Lower lobe of right lung (tissue), 2 donors: ENCODE data around the gene ABCC3. TPM values are rescaled to one million over a fixed set of nuclear protein-coding genes. Genes with fewer than 3 reads are reported as not detected.

Experiments
- ATAC-seq, 2 donors: fragments of 200-7000 bp; cut with Tn5 transposase; one replicate each; pipeline ENCODE4 v1.9.1; 2020 to 2022; ENCODE audit warnings: mild to moderate bottlenecking in 2 of 2, moderate library complexity in 2 of 2
- DNase-seq: peaks from one replicate; pipeline ENCODE4 v3.0.0-alpha.2; 2020
- H3K27ac ChIP-seq: fragments of 200-600 bp; one replicate; pipeline ENCODE4 v1.8.0; 2022
- H3K27me3 ChIP-seq: fragments of 200-600 bp; one replicate; pipeline ENCODE4 v1.8.0; 2022; ENCODE audit warnings: low read depth
- H3K36me3 ChIP-seq: fragments of 200-600 bp; one replicate; pipeline ENCODE4 v1.8.0; 2022; ENCODE audit warnings: mild to moderate bottlenecking
- H3K4me1 ChIP-seq: fragments of 200-600 bp; one replicate; pipeline ENCODE4 v1.8.0; 2022
- H3K4me3 ChIP-seq: fragments of 200-600 bp; one replicate; pipeline ENCODE4 v1.8.0; 2022; ENCODE audit warnings: mild to moderate bottlenecking
- H3K9me3 ChIP-seq: fragments of 200-600 bp; one replicate; pipeline ENCODE4 v1.8.0; 2022
- intact Hi-C: fragments of 100-400 bp; cut with DNase I; formaldehyde crosslinking; loops from one replicate; pipeline ENCODE4 v1.11.0; 2022
- total RNA-seq: library from RNA; stranded (reverse); fragmentation: NEBNext Ultra II Directional; extraction: Animal tissue kit (Norgen Biotek cat#: 25700); gene quantifications from one replicate; pipeline ENCODE4 v1.2.1, GENCODE V29; 2021
- TF ChIP-seq, protein P1 (sequence below): fragments of 200-600 bp; IDR thresholded peaks from one replicate; pipeline ENCODE4 v1.8.0; 2022; ENCODE audit warnings: antibody characterized with exemption, mild to moderate bottlenecking
- donor health status: DM: no; HTN: yes; CAD: no; lungs with severe emphysema.

The ABCC3 gene
- total RNA-seq, 1 donor from 2014 or later: 41.7 TPM

GRCh38 chr17:50739098-50739497, 104.4 kb downstream of the ABCC3 start:
- H3K4me3 ChIP-seq: no peak overlapping the region
- peaks cover 70% of the 10 kb centered on the region for H3K36me3 ChIP-seq
- no peak overlapping the region for H3K27ac ChIP-seq
- no peaks in the 10 kb centered on the region for H3K4me1 ChIP-seq
- H3K27me3 ChIP-seq: no peaks in the 10 kb centered on the region
- intact Hi-C loops: no loop called here
- TF ChIP-seq, protein P1, sequence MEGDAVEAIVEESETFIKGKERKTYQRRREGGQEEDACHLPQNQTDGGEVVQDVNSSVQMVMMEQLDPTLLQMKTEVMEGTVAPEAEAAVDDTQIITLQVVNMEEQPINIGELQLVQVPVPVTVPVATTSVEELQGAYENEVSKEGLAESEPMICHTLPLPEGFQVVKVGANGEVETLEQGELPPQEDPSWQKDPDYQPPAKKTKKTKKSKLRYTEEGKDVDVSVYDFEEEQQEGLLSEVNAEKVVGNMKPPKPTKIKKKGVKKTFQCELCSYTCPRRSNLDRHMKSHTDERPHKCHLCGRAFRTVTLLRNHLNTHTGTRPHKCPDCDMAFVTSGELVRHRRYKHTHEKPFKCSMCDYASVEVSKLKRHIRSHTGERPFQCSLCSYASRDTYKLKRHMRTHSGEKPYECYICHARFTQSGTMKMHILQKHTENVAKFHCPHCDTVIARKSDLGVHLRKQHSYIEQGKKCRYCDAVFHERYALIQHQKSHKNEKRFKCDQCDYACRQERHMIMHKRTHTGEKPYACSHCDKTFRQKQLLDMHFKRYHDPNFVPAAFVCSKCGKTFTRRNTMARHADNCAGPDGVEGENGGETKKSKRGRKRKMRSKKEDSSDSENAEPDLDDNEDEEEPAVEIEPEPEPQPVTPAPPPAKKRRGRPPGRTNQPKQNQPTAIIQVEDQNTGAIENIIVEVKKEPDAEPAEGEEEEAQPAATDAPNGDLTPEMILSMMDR: no peak
- no peaks in the 10 kb centered on the region for H3K9me3 ChIP-seq
- no peak for ATAC-seq
- DNase-seq: no peak

Other genes starting within 250 kb of the ABCC3 start
- gene LRRC59, start 237.4 kb upstream of the ABCC3 start, total RNA-seq: 55.5 TPM
- gene ACSF2, start 208.7 kb upstream of the ABCC3 start, total RNA-seq: 70.4 TPM
- not detected for gene CHAD, start 166.0 kb upstream of the ABCC3 start, total RNA-seq
- gene RSAD1, start 156.0 kb upstream of the ABCC3 start, total RNA-seq: 29.2 TPM
- 3.8 TPM for gene MYCBPAP, start 126.4 kb upstream of the ABCC3 start, total RNA-seq
- gene EPN3, start 102.1 kb upstream of the ABCC3 start, total RNA-seq: 1.5 TPM
- 29.7 TPM for gene SPATA20, start 87.7 kb upstream of the ABCC3 start, total RNA-seq
- gene CACNA1G, start 74.2 kb upstream of the ABCC3 start, total RNA-seq: 0.21 TPM
- gene ANKRD40, start 73.0 kb downstream of the ABCC3 start, total RNA-seq: 49.5 TPM
- gene LUC7L3, start 84.7 kb downstream of the ABCC3 start, total RNA-seq: 106 TPM
- not detected for gene ANKRD40CL, start 132.6 kb downstream of the ABCC3 start, total RNA-seq
- gene WFIKKN2, start 200.7 kb downstream of the ABCC3 start, total RNA-seq: 0.35 TPM
- 72.9 TPM for gene TOB1, start 231.5 kb downstream of the ABCC3 start, total RNA-seq